Transverse colon (tissue), 3 donors: Measurements from ENCODE around the gene DPF3.

Experiments
- CTCF ChIP-seq, 5 experiments: fragments of 200-600 bp in 3 of 5; fragments of 450-650 bp in 2 of 5; sonication (generic) in 3 of 5; IDR thresholded peaks; 1 replicate in 2 of 5; 2 replicates in 3 of 5; pipeline ENCODE4 v1.5.1; 2016 to 2017; ENCODE audit warnings: antibody characterized with exemption in 5 of 5, inconsistent platforms in 3 of 5, mild to moderate bottlenecking in 2 of 5, moderate library complexity in 1 of 5
- POLR2A ChIP-seq: fragments of 450-650 bp; IDR thresholded peaks from one replicate; pipeline ENCODE4 v1.6.1; 2016; ENCODE audit warnings: antibody characterized with exemption, mild to moderate bottlenecking, moderate library complexity

- TF ChIP-seq POLR2A (no peak), CTCF (IDR thresholded peaks at IDR 0.05) (no peak)
Measured at GRCh38 chr14:72682188-72682587, 211.7 kb downstream of the DPF3 start.
